NCI-H2227 treated with DMSO at 0.1 percent for 48 hours (cell line): ENCODE data around the gene ZSWIM7.

ENCODE experiments used
- DNase-seq: peaks from one replicate; lab custom pipeline; 2025; lab: John Stamatoyannopoulos, UW

The ZSWIM7 gene

DNA sequence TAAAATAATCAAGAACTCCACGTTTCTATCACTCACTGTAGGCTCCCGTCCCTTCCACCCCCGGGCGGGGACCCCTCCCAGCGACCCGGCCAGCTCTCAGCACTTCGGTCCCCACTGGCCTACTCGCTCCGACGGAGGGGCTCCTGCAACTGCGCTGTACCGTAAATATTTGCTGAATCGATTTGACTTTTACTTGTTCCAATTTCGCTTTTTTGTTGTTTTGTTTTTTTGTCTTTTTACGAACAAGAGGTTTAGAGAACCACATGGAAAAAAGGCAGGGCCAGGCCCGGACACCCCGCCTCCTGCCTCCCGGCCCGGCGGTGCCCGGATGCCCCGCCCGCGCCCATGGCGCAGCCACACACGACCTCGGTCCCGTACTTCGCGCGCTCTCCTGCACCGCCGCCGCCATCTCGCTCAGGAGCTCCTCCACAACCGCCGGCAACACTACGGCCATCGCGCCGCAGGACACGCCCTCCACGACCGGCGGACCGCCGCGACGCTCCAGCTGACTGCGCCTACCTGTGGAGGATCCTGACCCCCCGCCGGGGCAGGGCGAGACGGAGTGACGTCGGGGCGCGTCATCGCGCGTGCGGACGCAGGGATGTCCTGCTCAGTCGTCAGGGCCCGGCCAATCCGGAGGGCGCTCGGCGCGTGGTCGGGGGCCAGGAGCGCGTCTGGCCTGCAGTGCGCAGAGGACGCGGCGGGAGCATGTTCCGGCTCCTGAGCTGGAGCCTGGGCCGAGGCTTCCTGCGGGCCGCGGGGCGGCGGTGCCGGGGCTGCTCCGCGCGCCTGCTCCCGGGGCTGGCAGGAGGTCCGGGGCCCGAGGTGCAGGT lies at the start of gene ZSWIM7, which contains the start of gene TTC19:
Gene ZSWIM7 (minus strand): TSS at position 564 of the 833 bp plus-strand sequence. CDS start 110 bp downstream, at position 454.
Gene TTC19 (plus strand): TSS at position 684 of the 833 bp plus-strand sequence. CDS start 25 bp downstream, at position 709.
- peak; percentile 78 for DNase-seq

DNA sequence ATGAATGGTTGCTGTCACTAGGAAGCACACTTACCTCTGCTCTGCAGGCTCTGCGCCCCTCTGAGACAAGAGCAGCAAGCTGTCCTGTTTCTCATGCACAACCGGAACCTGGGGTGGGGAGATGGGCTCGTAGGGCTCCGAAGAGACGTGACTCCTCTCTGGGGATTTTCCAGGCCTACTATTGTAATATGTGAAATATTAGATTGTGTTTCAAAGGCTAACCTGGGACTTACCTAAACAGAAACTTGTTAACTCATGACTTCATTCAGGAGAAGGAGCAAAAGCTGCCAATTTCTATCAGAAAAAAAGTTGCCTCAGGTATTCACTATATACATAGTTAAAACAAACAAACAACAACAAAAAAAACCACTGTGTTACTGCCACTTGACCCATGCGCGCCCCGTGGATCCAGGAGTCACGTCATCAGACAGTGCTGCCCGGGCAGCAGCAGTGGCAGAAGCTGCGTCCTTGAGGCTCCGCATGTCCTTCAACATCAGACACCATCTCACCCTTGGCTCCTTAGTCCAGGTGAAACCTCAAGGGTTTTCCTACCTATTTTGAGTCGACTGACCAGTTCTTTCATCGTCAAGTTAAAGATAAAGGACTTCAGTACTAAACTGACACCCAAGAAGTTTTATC lies 49.4 kb upstream of the ZSWIM7 start:
- no peak for DNase-seq

DNA sequence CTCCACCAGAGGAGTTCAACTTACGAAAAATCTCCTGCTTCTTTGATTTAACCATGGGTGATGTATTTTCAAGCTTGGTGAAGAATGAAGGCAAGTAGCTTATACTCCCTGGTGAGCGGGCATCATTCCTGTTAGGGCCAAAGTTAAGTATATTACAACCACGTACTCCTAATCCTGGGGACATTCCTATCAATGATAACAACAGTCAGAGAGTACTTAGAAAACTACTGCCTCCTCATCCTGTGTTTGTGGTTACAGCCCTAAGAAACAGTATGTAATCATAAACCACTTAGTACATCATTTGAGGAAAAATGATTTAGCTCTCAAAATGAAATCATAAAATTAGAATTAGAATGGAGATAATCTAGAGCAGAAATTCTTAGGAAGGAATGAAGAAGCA lies 47.5 kb upstream of the ZSWIM7 start:
- no peak for DNase-seq

DNA sequence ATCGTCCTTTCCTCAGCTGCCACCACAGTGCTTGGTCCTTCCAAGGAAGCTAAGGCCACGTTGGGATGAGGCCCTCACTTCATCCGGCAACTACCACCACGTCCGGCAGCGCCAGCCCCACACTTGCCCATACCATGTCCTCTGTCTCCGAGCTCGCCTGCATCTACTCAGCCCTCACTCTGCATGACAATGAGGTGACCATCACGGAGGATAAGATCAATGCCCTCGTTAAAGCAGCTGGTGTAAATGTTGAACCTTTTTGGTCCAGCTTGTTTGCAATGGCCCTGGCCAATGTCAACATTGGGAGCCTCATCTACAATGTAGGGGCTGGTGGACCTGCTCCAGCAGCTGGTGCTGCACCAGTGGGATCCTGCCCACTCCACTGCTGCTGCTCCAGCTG lies 45.0 kb upstream of the ZSWIM7 start:
- no peak for DNase-seq

DNA sequence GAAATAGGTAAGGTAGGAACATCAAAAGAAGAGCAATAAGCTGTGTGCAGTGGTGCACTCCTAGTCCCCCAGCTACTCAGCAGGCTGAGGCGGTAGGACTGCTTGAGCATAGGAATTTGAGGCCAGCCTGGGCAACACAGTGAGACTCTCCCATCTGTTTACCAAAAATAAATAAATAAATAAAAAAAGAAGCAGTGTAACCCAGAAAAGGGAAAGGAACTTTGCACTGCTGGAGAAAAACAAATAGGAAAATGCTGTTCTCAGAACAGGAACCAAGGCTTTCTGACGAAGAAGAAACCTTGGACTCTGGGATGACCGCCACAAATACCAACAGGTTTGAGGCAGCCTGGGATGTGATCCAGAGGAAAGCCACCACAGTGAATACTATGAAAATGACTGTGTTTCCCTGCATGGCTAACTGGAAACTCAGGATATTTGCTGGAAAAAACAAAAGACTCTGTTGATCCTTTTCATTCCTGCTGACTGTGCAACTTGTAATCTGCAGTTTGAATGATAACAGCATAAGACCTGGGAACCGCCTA lies 41.3 kb upstream of the ZSWIM7 start:
- DNase-seq, result no peak

GRCh38 chr17:16037636-16038035 lies 38.1 kb upstream of the ZSWIM7 start:
- DNase-seq, result no peak

DNA sequence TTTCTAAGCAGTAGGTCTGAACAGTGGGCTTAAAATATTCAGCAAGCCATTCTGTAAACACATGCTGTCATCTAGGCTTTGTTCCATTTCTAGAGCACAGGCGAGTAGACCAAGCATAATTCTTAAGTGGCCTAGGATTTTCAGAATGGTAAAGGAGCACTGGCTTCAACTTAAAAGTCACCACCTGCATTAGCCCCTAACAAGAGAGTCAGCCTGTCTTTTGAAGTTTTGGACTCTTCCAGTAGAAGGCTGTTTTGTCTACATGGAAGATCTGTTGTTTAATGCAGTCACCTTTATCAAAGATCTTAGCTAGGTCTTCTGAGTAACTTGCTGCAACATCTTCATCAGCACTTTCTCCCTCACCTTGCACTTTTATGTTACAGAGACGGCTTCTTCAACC lies 36.8 kb upstream of the ZSWIM7 start:
- DNase-seq, result no peak

DNA sequence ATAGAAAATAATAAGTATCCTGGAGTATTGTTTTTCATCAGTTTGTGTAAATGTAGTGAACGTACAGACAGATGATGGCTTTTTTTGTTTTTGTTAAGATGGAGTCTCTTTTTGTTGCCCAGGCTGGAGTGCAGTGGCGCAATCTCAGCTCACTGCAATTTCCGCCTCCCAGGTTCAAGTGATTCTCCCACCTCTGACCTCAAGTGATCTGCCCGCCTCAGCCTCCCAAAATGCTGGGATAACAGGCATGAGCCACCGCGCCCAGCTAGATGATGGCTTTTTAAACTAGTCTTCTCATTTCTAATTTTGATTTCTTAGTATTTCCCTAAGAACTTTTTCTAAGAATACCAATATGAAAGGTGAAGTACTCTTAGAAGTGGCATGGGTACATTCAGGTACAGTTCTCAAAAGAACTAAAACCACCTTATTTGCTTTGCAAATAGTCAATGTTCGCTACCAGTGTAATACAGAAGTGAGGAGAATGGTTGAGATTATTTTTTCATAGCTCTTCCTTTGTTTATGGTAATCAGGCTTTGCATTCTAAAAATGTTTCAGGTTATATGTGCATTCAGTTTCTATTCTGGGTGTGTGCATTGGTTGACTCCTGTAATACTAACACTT lies 34.3 kb upstream of the ZSWIM7 start:
- DNase-seq, result no peak

GRCh38 chr17:16027708-16028584 lies 28.4 kb upstream of the ZSWIM7 start:
- DNase-seq, result no peak

- no peak for DNase-seq
Observed at GRCh38 chr17:16026895-16027294, 27.4 kb upstream of the ZSWIM7 start.

GRCh38 chr17:16025202-16025601 lies 25.7 kb upstream of the ZSWIM7 start:
- DNase-seq, result no peak

DNA sequence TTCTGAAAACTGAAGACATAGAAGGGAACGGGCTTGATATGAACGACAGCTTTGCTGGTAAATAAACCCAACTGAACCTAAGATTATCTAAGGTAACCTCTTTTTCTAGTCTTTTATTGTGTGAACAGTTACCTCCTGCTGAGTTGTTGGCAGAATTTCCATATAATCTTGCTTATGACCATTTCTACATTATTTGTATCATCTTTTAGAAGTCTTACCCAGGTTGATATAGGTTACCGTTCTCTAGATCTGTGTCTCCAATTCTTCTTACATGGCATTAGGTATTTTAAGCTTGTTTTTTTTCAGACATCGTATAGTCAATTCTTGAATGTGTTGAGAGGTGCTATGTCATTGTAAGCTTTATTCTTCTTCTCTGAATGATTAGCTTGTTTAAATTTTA lies 24.4 kb upstream of the ZSWIM7 start:
- no peak for DNase-seq

GRCh38 chr17:16019347-16019746 lies 19.8 kb upstream of the ZSWIM7 start:
- DNase-seq, result no peak

GRCh38 chr17:16013943-16014407 lies 14.5 kb upstream of the ZSWIM7 start:
- DNase-seq, result peak; percentile 8

DNA sequence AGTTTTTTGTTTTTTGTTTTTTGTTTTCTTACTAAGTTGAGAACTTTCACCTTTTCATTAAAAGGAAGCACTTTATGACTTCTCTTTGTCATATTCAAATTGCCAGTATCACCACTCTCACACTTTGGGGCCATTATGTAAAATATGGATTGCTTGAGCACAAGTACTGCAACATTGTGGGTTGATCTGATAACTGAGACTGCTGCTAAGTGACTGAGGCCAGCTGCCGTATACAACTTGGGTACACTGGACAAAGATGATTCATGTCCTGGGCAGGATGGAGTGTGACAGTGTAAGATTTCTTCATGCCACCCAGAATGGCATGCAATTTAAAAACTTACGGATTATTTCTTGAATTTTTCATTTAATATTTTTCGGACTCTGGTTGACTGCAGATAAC lies 7.9 kb upstream of the ZSWIM7 start:
- DNase-seq, result no peak

DNA sequence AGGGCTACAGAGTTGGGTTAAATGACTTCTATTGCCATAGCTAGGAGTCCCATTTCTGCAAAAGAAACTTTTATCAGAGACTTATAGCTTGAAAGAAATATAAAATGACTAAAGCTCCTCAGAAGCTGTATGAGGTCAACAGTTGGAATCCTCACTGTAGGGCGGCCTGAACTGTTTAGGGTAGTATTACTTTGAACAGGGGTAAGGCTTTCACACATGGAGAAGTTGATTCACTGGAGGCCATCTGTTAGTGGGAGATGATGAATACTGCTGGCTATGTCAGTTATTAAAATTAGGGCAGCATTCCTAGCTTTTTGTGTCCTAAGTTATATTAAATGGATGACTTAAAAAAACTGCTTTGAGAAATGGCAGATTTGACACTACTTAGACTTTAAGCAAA lies 6.1 kb upstream of the ZSWIM7 start:
- DNase-seq, result no peak

DNA sequence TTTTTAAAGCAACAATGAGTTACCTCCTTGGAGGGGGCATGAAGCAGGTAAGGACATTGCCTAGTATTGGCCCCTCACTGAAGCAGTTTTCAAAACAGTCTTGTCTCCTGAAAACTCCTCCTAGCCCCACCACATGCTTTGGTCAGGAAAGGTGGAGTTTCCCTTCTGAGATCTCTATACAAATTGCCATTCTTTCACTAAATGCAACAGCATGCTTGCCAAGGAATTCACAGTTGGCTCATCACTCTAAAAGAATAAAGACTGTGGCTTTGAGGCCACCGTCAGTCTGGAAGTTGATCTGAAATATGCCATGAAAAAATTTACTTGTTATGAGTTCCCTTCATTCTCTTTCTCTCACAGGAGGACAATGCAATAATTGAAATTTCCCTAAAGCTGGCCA lies 4.3 kb upstream of the ZSWIM7 start:
- no peak for DNase-seq

GRCh38 chr17:16002708-16003260 lies 3.3 kb upstream of the ZSWIM7 start:
- DNase-seq, result no peak

- no peak for DNase-seq
Observed at GRCh38 chr17:16001226-16001897, 1.9 kb upstream of the ZSWIM7 start.

DNA sequence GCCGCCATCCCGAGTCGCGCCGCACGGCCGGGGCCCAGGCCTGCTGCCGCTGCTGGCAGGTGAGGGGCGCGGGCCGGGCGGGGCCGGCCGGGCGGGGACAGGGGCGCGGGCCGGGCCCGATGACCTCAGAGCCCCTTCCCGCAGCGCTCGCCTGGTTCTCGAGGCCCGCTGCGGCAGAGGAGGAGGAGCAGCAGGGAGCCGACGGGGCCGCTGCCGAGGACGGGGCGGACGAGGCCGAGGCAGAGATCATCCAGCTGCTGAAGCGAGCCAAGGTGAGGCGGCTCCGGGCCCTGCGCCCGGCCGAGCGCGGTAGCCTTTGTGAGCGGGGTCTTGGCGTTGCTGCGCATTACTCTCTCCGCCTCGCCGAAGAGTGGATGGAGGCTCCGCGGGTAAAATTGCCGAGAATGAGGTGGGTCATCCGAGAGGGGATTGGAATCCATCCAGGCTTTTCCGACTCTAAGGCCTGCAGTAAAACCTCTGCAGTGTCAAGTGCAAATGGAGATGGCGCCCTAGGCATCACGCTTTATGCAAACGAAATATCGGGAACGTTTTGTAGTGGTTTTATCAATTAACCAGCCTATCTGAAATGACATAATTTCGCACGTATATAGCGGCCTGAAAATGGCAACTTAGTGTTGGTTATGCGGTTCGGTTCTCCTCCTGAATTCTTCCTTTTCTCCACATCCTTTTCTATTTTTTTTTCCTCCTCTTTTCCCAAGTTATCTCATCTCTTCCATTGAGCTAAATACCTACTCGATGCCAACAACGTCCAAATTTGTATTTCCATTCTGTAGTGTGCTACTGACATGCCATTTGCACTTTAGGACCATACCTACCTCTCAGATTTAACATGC lies 697 bp upstream of the ZSWIM7 start:
- peak; percentile 2 for DNase-seq
